DOHH2 (cell line): ENCODE measurements around the gene LZIC.

ENCODE experiments used
- CTCF ChIP-seq: fragments of 200-600 bp; sonication (generic); IDR thresholded peaks from one replicate; pipeline ENCODE4 v1.5.1; 2014; ENCODE audit warnings: antibody characterized with exemption, mild to moderate bottlenecking, low read depth, low read length; ENCODE audit not compliant: poor library complexity, severe bottlenecking
- EZH2phosphoT487 ChIP-seq: fragments of 200-600 bp; sonication (generic); IDR thresholded peaks from 2 replicates; pipeline ENCODE4 v1.6.1; 2017; ENCODE audit warnings: borderline replicate concordance, mild to moderate bottlenecking, antibody characterized with exemption, low read length, moderate library complexity, mixed read lengths

- TF ChIP-seq CTCF (no peak), EZH2phosphoT487 (no peak)
Measured at GRCh38 chr1:9992910-9993309, 49.7 kb upstream of the LZIC start.
